NT2/D1 (cell line): Measurements from ENCODE around the gene PUM1.
"Not testable (repeated sequence)": the region's sequence is repeated elsewhere in the genome, so short reads cannot be mapped to it uniquely, and the experiment has no call there.

ENCODE experiments used
- SUZ12 ChIP-seq: IDR thresholded peaks from 2 replicates; pipeline ENCODE4 v1.6.1; 2011; ENCODE audit not compliant: insufficient read length, insufficient read depth; ENCODE audit errors: extremely low read depth
- ZNF274 ChIP-seq: IDR thresholded peaks from 2 replicates; pipeline ENCODE4 v1.6.1; 2011; ENCODE audit warnings: mild to moderate bottlenecking, low read depth, low read length

DNA sequence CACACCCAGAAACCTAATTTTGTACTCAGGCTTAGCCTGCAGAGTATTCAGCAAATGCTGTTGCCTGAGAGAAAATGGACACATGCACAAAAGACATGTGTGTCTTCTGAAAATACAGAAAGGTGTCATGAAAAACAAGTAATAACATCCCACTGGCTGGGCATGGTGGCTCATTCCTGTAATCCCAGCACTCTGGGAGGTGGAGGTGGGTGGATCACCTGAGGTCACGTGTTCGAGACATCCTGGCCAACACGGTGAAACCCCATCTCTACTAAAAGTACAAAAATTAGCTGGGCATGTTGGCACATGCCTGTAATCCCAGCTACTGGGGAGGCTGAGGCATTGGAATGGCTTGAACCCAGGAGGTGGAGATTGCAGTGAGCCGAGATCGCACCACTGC is 18.0 kb downstream of the PUM1 start:
- TF ChIP-seq ZNF274, SUZ12: not testable (repeated sequence)
